B cell (primary cell): ENCODE results near the gene CLEC10A.

Experiments
- CTCF ChIP-seq: fragments of 200-600 bp; IDR thresholded peaks from one replicate; pipeline ENCODE4 v1.8.0; 2022; ENCODE audit warnings: antibody characterized with exemption, mild to moderate bottlenecking
- EZH2 ChIP-seq: IDR thresholded peaks from 2 replicates; pipeline ENCODE4 v1.6.1; 2012; ENCODE audit warnings: borderline replicate concordance, low read depth, mild to moderate bottlenecking, moderate library complexity, low read length; ENCODE audit not compliant: insufficient read depth, poor library complexity, severe bottlenecking

- TF ChIP-seq CTCF, result no peak
- no peak for TF ChIP-seq EZH2
Observed at GRCh38 chr17:7108981-7109380, 28.9 kb upstream of the CLEC10A start.
